Colonic mucosa (tissue), 4 donors: ENCODE measurements around the gene SARDH. TPM values are rescaled to one million over a fixed set of nuclear protein-coding genes. Genes with fewer than 3 reads are reported as not detected.

Experiments used
- DNase-seq: peaks from one replicate; pipeline ENCODE4 v3.0.0-alpha.2; 2020
- H3K27ac ChIP-seq: fragments of 200-600 bp; one replicate; pipeline ENCODE4 v1.8.0; 2021
- H3K27me3 ChIP-seq: fragments of 200-600 bp; one replicate; pipeline ENCODE4 v1.8.0; 2021
- H3K36me3 ChIP-seq: fragments of 200-600 bp; one replicate; pipeline ENCODE4 v1.8.0; 2021
- H3K4me1 ChIP-seq: fragments of 200-600 bp; one replicate; pipeline ENCODE4 v1.8.0; 2021; ENCODE audit warnings: mild to moderate bottlenecking
- H3K4me3 ChIP-seq: fragments of 200-600 bp; one replicate; pipeline ENCODE4 v1.8.0; 2021
- H3K9ac ChIP-seq, 2 donors: one replicate each; pipeline ENCODE4 v1.7.0; 2013; ENCODE audit warnings: control low read depth in 2 of 2, low read depth in 2 of 2, low read length in 2 of 2
- H3K9me3 ChIP-seq: fragments of 200-600 bp; one replicate; pipeline ENCODE4 v1.8.0; 2021
- CTCF ChIP-seq: fragments of 200-600 bp; IDR thresholded peaks from one replicate; pipeline ENCODE4 v1.8.0; 2022; ENCODE audit warnings: antibody characterized with exemption, mild to moderate bottlenecking
- intact Hi-C: fragments of 100-400 bp; cut with DNase I; formaldehyde crosslinking; loops from one replicate; pipeline ENCODE4 v1.14.1; 2022
- total RNA-seq, 2 donors: library from RNA; stranded (reverse); fragmentation: NEBNext Ultra II Directional in 1 of 2; extraction: Animal tissue kit (Norgen Biotek cat#: 25700) in 1 of 2; gene quantifications; one replicate each; pipeline ENCODE4 v1.2.1, GENCODE V29; 2021
- donor health status: healthy.
- donor health status: DM: no; HTN: no; CAD: no.
- donor health status: DM: no; HTN: no; CAD: no.

Gene SARDH
- total RNA-seq, 2 donors from 2014 or later = 0.66 to 1.3 TPM

GRCh38 chr9:133780962-133781827 is 43.0 kb upstream of the SARDH start:
- TF ChIP-seq CTCF = no peak
- DNase-seq = no peak
- Histone ChIP-seq H3K9me3 (no peaks in the 10 kb centered on the region), H3K36me3 (no peaks in the 10 kb centered on the region), H3K27me3 (no peaks in the 10 kb centered on the region), H3K9ac (no peak overlapping the region), H3K4me3 (no peak overlapping the region), H3K27ac (no peak overlapping the region), H3K4me1 (no peaks in the 10 kb centered on the region)
- intact Hi-C loops = loop anchor here (5.0 kb wide), 2 partner anchors 216 to 316 kb away; no protein-coding TSS in a partner anchor

GRCh38 chr9:133780404-133780945 is 42.3 kb upstream of the SARDH start:
- Histone ChIP-seq H3K4me3 (no peak overlapping the region), H3K9ac (no peak overlapping the region), H3K9me3 (no peaks in the 10 kb centered on the region), H3K4me1 (no peaks in the 10 kb centered on the region), H3K27me3 (no peaks in the 10 kb centered on the region), H3K36me3 (no peaks in the 10 kb centered on the region), H3K27ac (no peak overlapping the region)
- DNase-seq = no peak
- intact Hi-C loops = loop anchor here (5.0 kb wide), 2 partner anchors 217 to 317 kb away; no protein-coding TSS in a partner anchor
- no peak for TF ChIP-seq CTCF

- Histone ChIP-seq H3K4me3 (no peak overlapping the region), H3K27ac (no peak overlapping the region), H3K27me3 (no peaks in the 10 kb centered on the region), H3K9me3 (no peaks in the 10 kb centered on the region), H3K4me1 (no peaks in the 10 kb centered on the region), H3K9ac (no peak overlapping the region), H3K36me3 (no peaks in the 10 kb centered on the region)
- no peak for DNase-seq
- intact Hi-C loops = loop anchor here (5.0 kb wide), 3 partner anchors 218 to 333 kb away; no protein-coding TSS in a partner anchor
- TF ChIP-seq CTCF = no peak
These were observed 41.6 kb upstream of the SARDH start for GRCh38 chr9:133779516-133780403.

GRCh38 chr9:133779081-133779480 is 40.9 kb upstream of the SARDH start:
- Histone ChIP-seq H3K4me1 (no peaks in the 10 kb centered on the region), H3K4me3 (no peak overlapping the region), H3K27ac (no peak overlapping the region), H3K9me3 (no peaks in the 10 kb centered on the region), H3K27me3 (no peaks in the 10 kb centered on the region), H3K9ac (no peak overlapping the region), H3K36me3 (no peaks in the 10 kb centered on the region)
- TF ChIP-seq CTCF = no peak
- no peak for DNase-seq
- intact Hi-C loops = loop anchor here (5.0 kb wide), 1 partner anchor 333 kb away; no protein-coding TSS in a partner anchor
